ENCODE data around the gene FLNA. TPM values are rescaled to one million over a fixed set of nuclear protein-coding genes. Genes with fewer than 3 reads are reported as not detected.
"Not testable (repeated sequence)": the region's sequence is repeated elsewhere in the genome, so short reads cannot be mapped to it uniquely, and the experiment has no call there.

FLNA gene
- total RNA-seq, 6 donors from 2014 or later = 800 to 1,760 (median 1,298) TPM

GRCh38 chrX:154349359-154349935 lies 25.0 kb downstream of the FLNA start:
- Histone ChIP-seq H3K27ac (no peak overlapping the region), H3K27me3 (no peaks in the 10 kb centered on the region), H3K36me3 (peaks cover 10 to 63% (median 51%) of the 10 kb centered on the region in 4 donors), H3K9me3 (no peaks in the 10 kb centered on the region), H3K4me3 (no peak overlapping the region), H3K4me1 (peaks cover 0 to 35% (median 14%) of the 10 kb centered on the region in 4 donors)
- 79% methylated on average over 14 of the region's 19 CpGs; no CpG with 5 or more reads in 1 of the 2 donors for WGBS, 2 donors
- ATAC-seq (ENCODE audit: low FRiP score in 2 of 2) (no peak), DNase-seq (peak in 1 of 2 donors; percentile 47)
- TF ChIP-seq EP300 (IDR thresholded peaks at IDR 0.05) = no peak
- no peak for TF ChIP-seq POLR2AphosphoS5 (IDR thresholded peaks at IDR 0.05)
- TF ChIP-seq POLR2A (IDR thresholded peaks at IDR 0.05) = no peak
- TF ChIP-seq, protein P1, sequence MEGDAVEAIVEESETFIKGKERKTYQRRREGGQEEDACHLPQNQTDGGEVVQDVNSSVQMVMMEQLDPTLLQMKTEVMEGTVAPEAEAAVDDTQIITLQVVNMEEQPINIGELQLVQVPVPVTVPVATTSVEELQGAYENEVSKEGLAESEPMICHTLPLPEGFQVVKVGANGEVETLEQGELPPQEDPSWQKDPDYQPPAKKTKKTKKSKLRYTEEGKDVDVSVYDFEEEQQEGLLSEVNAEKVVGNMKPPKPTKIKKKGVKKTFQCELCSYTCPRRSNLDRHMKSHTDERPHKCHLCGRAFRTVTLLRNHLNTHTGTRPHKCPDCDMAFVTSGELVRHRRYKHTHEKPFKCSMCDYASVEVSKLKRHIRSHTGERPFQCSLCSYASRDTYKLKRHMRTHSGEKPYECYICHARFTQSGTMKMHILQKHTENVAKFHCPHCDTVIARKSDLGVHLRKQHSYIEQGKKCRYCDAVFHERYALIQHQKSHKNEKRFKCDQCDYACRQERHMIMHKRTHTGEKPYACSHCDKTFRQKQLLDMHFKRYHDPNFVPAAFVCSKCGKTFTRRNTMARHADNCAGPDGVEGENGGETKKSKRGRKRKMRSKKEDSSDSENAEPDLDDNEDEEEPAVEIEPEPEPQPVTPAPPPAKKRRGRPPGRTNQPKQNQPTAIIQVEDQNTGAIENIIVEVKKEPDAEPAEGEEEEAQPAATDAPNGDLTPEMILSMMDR (IDR thresholded peaks at IDR 0.05) = no peak

GRCh38 chrX:154348646-154349358 lies 25.6 kb downstream of the FLNA start:
- Histone ChIP-seq H3K9me3 (no peaks in the 10 kb centered on the region), H3K4me1 (peaks cover 0 to 29% (median 13%) of the 10 kb centered on the region in 4 donors), H3K36me3 (peaks cover 10 to 57% (median 46%) of the 10 kb centered on the region in 4 donors), H3K27ac (no peak overlapping the region), H3K4me3 (no peak overlapping the region), H3K27me3 (no peaks in the 10 kb centered on the region)
- DNase-seq = peak in 1 of 2 donors; percentile 75
- ATAC-seq (ENCODE audit: low FRiP score in 2 of 2) = no peak
- no peak for TF ChIP-seq POLR2A (IDR thresholded peaks at IDR 0.05)
- TF ChIP-seq EP300 (IDR thresholded peaks at IDR 0.05) = no peak
- no peak for TF ChIP-seq POLR2AphosphoS5 (IDR thresholded peaks at IDR 0.05)
- TF ChIP-seq, protein P1 (IDR thresholded peaks at IDR 0.05) = no peak
- 89% methylated on average over 24 of the region's 24 CpGs; no CpG with 5 or more reads in 1 of the 2 donors for WGBS, 2 donors

DNA sequence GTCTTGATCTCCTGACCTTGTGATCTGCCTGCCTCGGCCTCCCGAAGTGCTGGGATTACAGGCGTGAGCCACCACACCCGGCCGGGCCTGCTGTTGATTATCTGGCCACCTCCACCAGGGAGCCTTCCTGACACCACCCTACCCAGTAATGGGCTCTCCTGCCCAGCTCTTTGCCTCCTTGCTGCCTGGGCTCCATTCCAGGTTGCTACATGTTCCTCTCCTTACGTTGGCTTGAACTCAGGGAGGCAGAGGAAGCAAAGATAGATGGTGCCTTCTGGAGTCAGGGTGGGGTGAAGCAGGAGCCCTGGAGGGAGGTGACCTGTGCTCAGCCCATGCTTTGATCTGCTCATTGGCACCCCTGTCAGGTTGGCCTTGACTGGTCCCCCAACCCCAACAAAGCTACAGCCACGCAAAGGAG lies 26.3 kb downstream of the FLNA start:
- Histone ChIP-seq H3K4me3 (no peak overlapping the region), H3K27ac (no peak overlapping the region), H3K9me3 (no peaks in the 10 kb centered on the region), H3K36me3 (peaks cover 8 to 50% (median 40%) of the 10 kb centered on the region in 4 donors), H3K4me1 (peaks cover 0 to 29% (median 13%) of the 10 kb centered on the region in 4 donors), H3K27me3 (no peaks in the 10 kb centered on the region)
- TF ChIP-seq, protein P1 (IDR thresholded peaks at IDR 0.05) = no peak
- 79 to 80% methylated on average over 1 to 6 of the region's 7 CpGs for WGBS, 2 donors
- no peak for DNase-seq
- ATAC-seq (ENCODE audit: low FRiP score in 2 of 2) = no peak

- not testable (repeated sequence) for H3K36me3 ChIP-seq, H3K9me3 ChIP-seq, DNase-seq, H3K4me3 ChIP-seq, H3K27me3 ChIP-seq, H3K27ac ChIP-seq, H3K4me1 ChIP-seq
- ATAC-seq (ENCODE audit: low FRiP score in 2 of 2) = peak; percentile 47 to 64
- WGBS, 2 donors = no CpG with 5 or more reads among the region's 20 CpGs
Observed at GRCh38 chrX:154343620-154344019, 30.8 kb downstream of the FLNA start.

- peak in 1 of 2 donors; percentile 0 for ATAC-seq (ENCODE audit: low FRiP score in 2 of 2)
- DNase-seq = not testable (repeated sequence)
Observed at GRCh38 chrX:154343063-154343462, 31.4 kb downstream of the FLNA start.

GRCh38 chrX:154341399-154342298 lies 32.8 kb downstream of the FLNA start:
- not testable (repeated sequence) for H3K27me3 ChIP-seq, H3K36me3 ChIP-seq, H3K4me1 ChIP-seq, H3K9me3 ChIP-seq
- Histone ChIP-seq H3K27ac (peak overlapping the region in 2 of 4 donors; percentile 49 to 79), H3K4me3 (peak overlapping the region in 2 of 4 donors; percentile 17 to 29)
- DNase-seq (peak in 1 of 2 donors; percentile 87), ATAC-seq (ENCODE audit: low FRiP score in 2 of 2) (peak; percentile 89 to 91)
- WGBS, 2 donors = no CpG with 5 or more reads among the region's 115 CpGs

More at GRCh38 chrX:154343063-154343462, 31.4 kb downstream of the FLNA start:
- not testable (repeated sequence) for H3K36me3 ChIP-seq, H3K4me3 ChIP-seq, H3K9me3 ChIP-seq, H3K27ac ChIP-seq, H3K4me1 ChIP-seq, H3K27me3 ChIP-seq
- no CpG with 5 or more reads among the region's 16 CpGs for WGBS, 2 donors
